IPS-15b (cell line): ENCODE results near the gene TBC1D19.
A peak's percentile ranks its signal among the peaks of the same experiment; 100 is the strongest.
"Not testable (repeated sequence)": the region's sequence is repeated elsewhere in the genome, so short reads cannot be mapped to it uniquely, and the experiment has no call there.

ENCODE experiments used
- H3K27me3 ChIP-seq: one replicate; pipeline ENCODE4 v1.6.1; 2013; ENCODE audit warnings: low read length; ENCODE audit not compliant: control insufficient read depth, insufficient read depth
- H3K36me3 ChIP-seq: one replicate; pipeline ENCODE4 v1.6.1; 2013; ENCODE audit warnings: low read length; ENCODE audit not compliant: control insufficient read depth, insufficient read depth
- H3K4me1 ChIP-seq: one replicate; pipeline ENCODE4 v1.6.1; 2013; ENCODE audit warnings: mild to moderate bottlenecking, low read length; ENCODE audit not compliant: control insufficient read depth, insufficient read depth
- H3K4me3 ChIP-seq: one replicate; pipeline ENCODE4 v1.5.1; 2013; ENCODE audit warnings: low read depth, low read length
- H3K9ac ChIP-seq: one replicate; pipeline ENCODE4 v1.6.1; 2013; ENCODE audit warnings: low read depth, mild to moderate bottlenecking, low read length
- H3K9me3 ChIP-seq: one replicate; pipeline ENCODE4 v1.6.1; 2013; ENCODE audit warnings: mild to moderate bottlenecking, low read length; ENCODE audit not compliant: control insufficient read depth, insufficient read depth

The TBC1D19 gene, protein sequence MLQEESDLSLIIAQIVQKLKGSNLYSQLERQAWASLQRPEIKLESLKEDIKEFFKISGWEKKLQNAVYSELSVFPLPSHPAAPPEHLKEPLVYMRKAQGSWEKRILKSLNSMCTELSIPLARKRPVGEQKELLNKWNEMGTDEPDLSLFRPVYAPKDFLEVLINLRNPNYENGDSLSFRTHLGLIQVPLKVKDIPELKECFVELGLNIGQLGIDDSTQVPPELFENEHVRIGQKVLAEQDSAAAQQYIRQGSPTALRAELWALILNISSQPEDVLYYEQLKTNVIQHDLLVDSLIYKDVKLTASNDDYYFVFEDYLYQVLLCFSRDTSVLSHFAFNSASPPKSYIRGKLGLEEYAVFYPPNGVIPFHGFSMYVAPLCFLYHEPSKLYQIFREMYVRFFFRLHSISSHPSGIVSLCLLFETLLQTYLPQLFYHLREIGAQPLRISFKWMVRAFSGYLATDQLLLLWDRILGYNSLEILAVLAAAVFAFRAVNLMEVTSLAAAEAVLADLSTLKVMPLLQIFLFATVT

DNA sequence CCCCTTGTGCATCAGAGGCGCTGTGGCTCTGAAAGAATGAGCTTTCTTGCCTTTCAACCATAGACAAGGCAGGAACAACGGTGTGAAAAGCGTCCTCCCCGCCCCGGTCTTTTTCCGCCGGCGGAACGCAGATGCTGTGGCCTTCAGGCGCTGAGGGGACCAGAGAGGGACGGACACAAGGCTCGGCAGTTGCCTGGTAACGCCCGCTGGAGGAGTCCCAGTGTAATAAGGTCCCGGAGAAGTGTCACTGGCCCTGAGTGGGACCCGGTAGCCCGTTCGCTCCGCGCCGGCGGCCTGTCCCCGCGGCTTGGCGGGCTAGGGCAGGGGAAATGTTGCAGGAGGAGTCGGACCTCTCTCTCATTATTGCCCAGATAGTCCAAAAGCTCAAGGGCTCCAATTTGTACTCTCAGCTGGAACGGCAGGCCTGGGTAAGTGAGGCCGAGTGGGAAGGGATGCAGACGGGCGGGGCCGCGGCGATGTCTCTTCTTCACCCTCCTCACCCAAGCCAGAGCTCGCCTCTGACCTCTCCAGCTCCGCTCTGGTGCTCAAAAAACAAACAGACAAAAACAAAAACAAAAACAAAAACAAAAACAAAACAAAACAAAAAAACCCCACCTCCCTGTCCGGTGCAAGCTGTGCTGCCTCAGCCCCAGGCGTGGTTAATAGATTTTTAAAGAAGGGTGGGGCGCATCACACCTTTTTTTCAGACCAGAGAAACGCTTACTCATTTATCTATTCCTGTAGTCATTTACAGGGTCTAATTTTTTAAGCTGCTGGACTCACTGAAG lies at the start of gene TBC1D19:
TBC1D19 (plus strand) TSS at position 220 of the 788 bp plus-strand sequence; CDS start at position 330, 110 bp downstream.
- Histone ChIP-seq H3K27me3 (no peaks in the 10 kb centered on the region), H3K4me1 (no peaks in the 10 kb centered on the region), H3K9ac (peak within 1 kb of the TSS; percentile 49), H3K4me3 (peak within 1 kb of the TSS; percentile 82), H3K9me3 (no peaks in the 10 kb centered on the region), H3K36me3 (no peaks in the 10 kb centered on the region)

GRCh38 chr4:26542991-26543390 lies 40.9 kb upstream of the TBC1D19 start:
- no peak overlapping the region for H3K9ac ChIP-seq

GRCh38 chr4:26544421-26544820 lies 39.5 kb upstream of the TBC1D19 start:
- Histone ChIP-seq H3K9ac (no peak overlapping the region), H3K36me3 (no peaks in the 10 kb centered on the region), H3K4me3 (no peak overlapping the region), H3K9me3 (no peaks in the 10 kb centered on the region), H3K27me3 (no peaks in the 10 kb centered on the region), H3K4me1 (no peaks in the 10 kb centered on the region)

More at GRCh38 chr4:26542991-26543390, 40.9 kb upstream of the TBC1D19 start:
- Histone ChIP-seq H3K4me3 (no peak overlapping the region), H3K27me3 (no peaks in the 10 kb centered on the region), H3K4me1 (no peaks in the 10 kb centered on the region), H3K9me3 (no peaks in the 10 kb centered on the region), H3K36me3 (no peaks in the 10 kb centered on the region)

GRCh38 chr4:26548379-26548778 lies 35.5 kb upstream of the TBC1D19 start:
- not testable (repeated sequence) for H3K27me3 ChIP-seq, H3K4me1 ChIP-seq

GRCh38 chr4:26557164-26557563 lies 26.7 kb upstream of the TBC1D19 start:
- no peaks in the 10 kb centered on the region for H3K36me3 ChIP-seq
- no peak overlapping the region for H3K4me3 ChIP-seq
- no peaks in the 10 kb centered on the region for H3K9me3 ChIP-seq
- no peak overlapping the region for H3K9ac ChIP-seq
- no peaks in the 10 kb centered on the region for H3K4me1 ChIP-seq
- no peaks in the 10 kb centered on the region for H3K27me3 ChIP-seq

More at GRCh38 chr4:26548379-26548778, 35.5 kb upstream of the TBC1D19 start:
- not testable (repeated sequence) for H3K9ac ChIP-seq, H3K36me3 ChIP-seq, H3K4me3 ChIP-seq, H3K9me3 ChIP-seq

GRCh38 chr4:26558166-26558895 lies 25.6 kb upstream of the TBC1D19 start:
- no peak overlapping the region for H3K9ac ChIP-seq
- no peaks in the 10 kb centered on the region for H3K4me1 ChIP-seq
- H3K4me3 ChIP-seq: no peak overlapping the region
- H3K9me3 ChIP-seq: no peaks in the 10 kb centered on the region
- no peaks in the 10 kb centered on the region for H3K36me3 ChIP-seq
- no peaks in the 10 kb centered on the region for H3K27me3 ChIP-seq

DNA sequence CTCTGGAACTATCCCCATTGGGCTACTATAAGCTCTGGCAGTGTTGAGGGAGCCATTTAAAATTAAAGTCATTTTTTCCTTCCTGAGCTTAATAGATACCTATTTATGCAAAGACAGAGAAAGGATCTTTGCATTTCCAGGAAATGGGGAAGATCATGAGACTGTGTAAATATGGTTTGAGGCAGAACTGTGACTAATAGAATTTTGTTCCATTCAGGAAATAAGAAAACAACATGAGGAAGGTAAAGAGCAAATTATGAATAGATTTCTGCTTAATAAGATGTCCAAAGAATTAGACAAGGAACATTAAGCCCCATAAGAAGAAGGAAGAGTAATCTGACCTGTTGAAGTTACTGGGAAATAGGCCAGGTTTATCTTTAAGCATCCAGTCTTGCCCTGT lies 17.8 kb upstream of the TBC1D19 start:
- H3K9me3 ChIP-seq: no peaks in the 10 kb centered on the region
- no peaks in the 10 kb centered on the region for H3K27me3 ChIP-seq
- no peaks in the 10 kb centered on the region for H3K4me1 ChIP-seq
- no peaks in the 10 kb centered on the region for H3K36me3 ChIP-seq
- no peak overlapping the region for H3K9ac ChIP-seq
- no peak overlapping the region for H3K4me3 ChIP-seq

- Histone ChIP-seq H3K4me1 (no peaks in the 10 kb centered on the region), H3K27me3 (no peaks in the 10 kb centered on the region), H3K9ac (no peak overlapping the region), H3K9me3 (no peaks in the 10 kb centered on the region), H3K36me3 (no peaks in the 10 kb centered on the region), H3K4me3 (no peak overlapping the region)
Observed at GRCh38 chr4:26568446-26568994, 15.4 kb upstream of the TBC1D19 start.

DNA sequence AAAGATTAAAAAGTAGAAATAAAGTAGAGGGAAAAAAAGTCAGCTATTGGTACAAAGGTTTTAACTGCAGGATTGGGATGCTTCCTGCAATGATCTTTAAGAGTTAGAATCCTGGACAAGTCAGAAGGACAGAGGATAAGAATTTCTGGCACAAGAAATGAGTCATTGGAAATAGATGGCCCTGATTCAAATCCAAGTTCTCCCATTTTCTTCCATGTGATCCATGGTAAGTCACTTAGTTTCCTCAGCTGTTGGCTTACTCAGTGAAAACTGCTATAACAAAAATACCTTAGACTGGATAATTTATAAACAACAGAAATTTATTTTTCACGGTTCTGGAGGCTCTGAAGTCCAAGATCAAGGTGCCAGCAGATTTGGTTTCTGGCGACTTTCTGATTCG lies 13.3 kb upstream of the TBC1D19 start:
- H3K9me3 ChIP-seq: no peaks in the 10 kb centered on the region
- no peaks in the 10 kb centered on the region for H3K4me1 ChIP-seq
- no peaks in the 10 kb centered on the region for H3K36me3 ChIP-seq
- H3K27me3 ChIP-seq: no peaks in the 10 kb centered on the region
- no peak overlapping the region for H3K4me3 ChIP-seq
- H3K9ac ChIP-seq: no peak overlapping the region

GRCh38 chr4:26573389-26573794 lies 10.5 kb upstream of the TBC1D19 start:
- no peaks in the 10 kb centered on the region for H3K36me3 ChIP-seq
- no peak overlapping the region for H3K9ac ChIP-seq
- no peaks in the 10 kb centered on the region for H3K27me3 ChIP-seq
- H3K4me1 ChIP-seq: no peaks in the 10 kb centered on the region
- H3K9me3 ChIP-seq: no peaks in the 10 kb centered on the region
- no peak overlapping the region for H3K4me3 ChIP-seq

- Histone ChIP-seq H3K9ac (no peak overlapping the region), H3K9me3 (no peaks in the 10 kb centered on the region), H3K4me3 (no peak overlapping the region), H3K4me1 (no peaks in the 10 kb centered on the region), H3K27me3 (no peaks in the 10 kb centered on the region), H3K36me3 (no peaks in the 10 kb centered on the region)
Observed at GRCh38 chr4:26574563-26574962, 9.3 kb upstream of the TBC1D19 start.
